Neural cell (in vitro differentiated cells): ENCODE measurements around the gene APOL6. TPM values are rescaled to one million over a fixed set of nuclear protein-coding genes. Genes with fewer than 3 reads are reported as not detected.

Experiments
- H2AFZ ChIP-seq: fragments of 200-600, 300-800 bp; sonication (generic), shearing (Covaris generic); 2 replicates; pipeline ENCODE4 v1.6.0; 2014; ENCODE audit warnings: low read depth, mild to moderate bottlenecking, antibody characterized with exemption, low read length, moderate library complexity
- H3F3A ChIP-seq: fragments of 200-600 bp; shearing (Covaris generic); 2 replicates; pipeline ENCODE4 v1.6.1; 2016; ENCODE audit warnings: mild to moderate bottlenecking, moderate library complexity, mixed read lengths, antibody characterized with exemption, low read length; ENCODE audit not compliant: insufficient read depth, poor library complexity, severe bottlenecking
- H3K27ac ChIP-seq: fragments of 200-600, 300-800 bp; sonication (generic), shearing (Covaris generic); 2 replicates; pipeline ENCODE4 v1.5.1; 2014; ENCODE audit warnings: mild to moderate bottlenecking, low read length, moderate library complexity
- H3K27me3 ChIP-seq: fragments of 300-800, 200-600 bp; sonication (generic), shearing (Covaris generic); 2 replicates; pipeline ENCODE4 v1.6.0; 2014; ENCODE audit warnings: mild to moderate bottlenecking, low read depth, low read length, moderate library complexity; ENCODE audit not compliant: insufficient read depth
- H3K36me3 ChIP-seq: fragments of 300-800, 200-600 bp; sonication (generic), shearing (Covaris generic); 2 replicates; pipeline ENCODE4 v1.5.1; 2014; ENCODE audit warnings: mild to moderate bottlenecking, antibody characterized with exemption, low read length, moderate library complexity; ENCODE audit not compliant: insufficient read depth
- H3K4me2 ChIP-seq: fragments of 300-800, 200-600 bp; sonication (generic), shearing (Covaris generic); 2 replicates; pipeline ENCODE4 v1.6.0; 2014; ENCODE audit warnings: mild to moderate bottlenecking, low read length
- H3K4me3 ChIP-seq: fragments of 300-800, 200-600 bp; sonication (generic), shearing (Covaris generic); 2 replicates; pipeline ENCODE4 v1.5.1; 2014; ENCODE audit warnings: mild to moderate bottlenecking, low read length, moderate library complexity
- H3K79me2 ChIP-seq: fragments of 200-600 bp; shearing (Covaris generic); replicated peaks from 2 replicates; pipeline ENCODE4 v1.6.0; 2014; ENCODE audit warnings: mild to moderate bottlenecking, low read length, moderate library complexity; ENCODE audit not compliant: insufficient read depth
- H3K9ac ChIP-seq: fragments of 300-800, 200-600 bp; sonication (generic), shearing (Covaris generic); 2 replicates; pipeline ENCODE4 v1.6.1; 2016; ENCODE audit warnings: mild to moderate bottlenecking, low read length, mixed read lengths
- H3K9me2 ChIP-seq: fragments of 200-600 bp; shearing (Covaris generic); 2 replicates; pipeline ENCODE4 v1.6.1; 2016; ENCODE audit warnings: mild to moderate bottlenecking, low read length, mixed read lengths; ENCODE audit not compliant: insufficient read depth
- H3K9me3 ChIP-seq: fragments of 200-600, 300-800 bp; sonication (generic), shearing (Covaris generic); 2 replicates; pipeline ENCODE4 v1.6.1; 2016; ENCODE audit warnings: mild to moderate bottlenecking, mixed run types, low read length, moderate library complexity, mixed read lengths
- H4K20me1 ChIP-seq: fragments of 200-600 bp; shearing (Covaris generic); 2 replicates; pipeline ENCODE4 v1.6.1; 2016; ENCODE audit warnings: mild to moderate bottlenecking, mixed run types; ENCODE audit not compliant: insufficient read depth
- EP300 ChIP-seq: fragments of 450-650 bp; conservative IDR thresholded peaks from 2 replicates; pipeline ENCODE4 v1.6.1; 2014; ENCODE audit warnings: antibody characterized with exemption, mild to moderate bottlenecking, moderate library complexity; ENCODE audit not compliant: poor library complexity, severe bottlenecking
- EZH2 ChIP-seq: fragments of 200-600, 300-800 bp; shearing (Covaris generic), sonication (generic); IDR thresholded peaks from 2 replicates; pipeline ENCODE4 v1.6.1; 2014; ENCODE audit warnings: antibody characterized with exemption, low read length, borderline replicate concordance, mild to moderate bottlenecking; ENCODE audit not compliant: insufficient read depth, poor library complexity, severe bottlenecking
- MXI1 ChIP-seq: fragments of 450-650 bp; conservative IDR thresholded peaks from 2 replicates; pipeline ENCODE4 v1.6.1; 2014; ENCODE audit warnings: antibody characterized with exemption, mild to moderate bottlenecking; ENCODE audit not compliant: poor library complexity, severe bottlenecking
- POLR2AphosphoS5 ChIP-seq: IDR thresholded peaks from 2 replicates; pipeline ENCODE4 v1.6.1; 2012
- RAD21 ChIP-seq: fragments of 450-650 bp; conservative IDR thresholded peaks from 2 replicates; pipeline ENCODE4 v1.6.1; 2014; ENCODE audit warnings: antibody characterized with exemption, mild to moderate bottlenecking, moderate library complexity
- SMC3 ChIP-seq: fragments of 450-650 bp; conservative IDR thresholded peaks from 2 replicates; pipeline ENCODE4 v1.6.1; 2014; ENCODE audit warnings: antibody characterized with exemption, mild to moderate bottlenecking, moderate library complexity; ENCODE audit not compliant: poor library complexity
- TAF1 ChIP-seq: IDR thresholded peaks from 2 replicates; pipeline ENCODE4 v1.6.1; 2012; ENCODE audit warnings: low read depth
- polyA plus RNA-seq: library from polyadenylated mRNA; depleted of rRNA; stranded (reverse); fragments of >200 nt; gene quantifications from 2 replicates; pipeline ENCODE4 v1.2.3, GENCODE V29; 2014
- TF ChIP-seq, protein P1 (sequence below): fragments of 450-650 bp; IDR thresholded peaks from 2 replicates; pipeline ENCODE4 v1.5.1; 2014; ENCODE audit warnings: antibody characterized with exemption, mild to moderate bottlenecking, moderate library complexity; ENCODE audit not compliant: poor library complexity, severe bottlenecking
- TF ChIP-seq, protein P2 (sequence below): IDR thresholded peaks from 2 replicates; pipeline ENCODE4 v1.6.1; 2012; ENCODE audit warnings: borderline replicate concordance

APOL6 gene
- polyA plus RNA-seq, 1 donor from 2014 or later = not detected

DNA sequence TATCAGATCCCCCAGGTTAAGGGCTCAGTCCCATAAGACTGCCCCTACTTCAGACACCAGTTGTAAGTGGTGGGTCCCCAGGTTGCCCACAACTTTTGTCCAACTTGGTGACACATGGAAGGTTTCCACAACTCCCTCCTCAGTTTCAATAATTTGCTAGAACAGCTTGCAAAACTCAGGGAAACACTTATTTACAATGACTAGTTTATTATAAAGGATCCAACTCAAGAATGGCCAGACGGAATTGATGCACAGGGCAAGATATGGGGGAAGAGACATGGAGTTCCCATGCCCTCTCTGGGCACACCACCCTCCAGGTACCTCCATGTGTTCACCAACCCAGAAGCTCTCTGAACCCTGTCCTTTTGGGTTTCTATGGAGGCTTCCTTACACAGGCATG, 5.6 kb downstream of the APOL6 start:
- no peak overlapping the region for H3K4me2 ChIP-seq
- H3K9ac ChIP-seq = no peak overlapping the region
- H2AFZ ChIP-seq = no peak overlapping the region
- no peaks in the 10 kb centered on the region for H3K9me3 ChIP-seq
- H4K20me1 ChIP-seq = no peaks in the 10 kb centered on the region
- H3K36me3 ChIP-seq = no peaks in the 10 kb centered on the region
- no peak overlapping the region for H3K4me3 ChIP-seq
- TF ChIP-seq, protein P1, sequence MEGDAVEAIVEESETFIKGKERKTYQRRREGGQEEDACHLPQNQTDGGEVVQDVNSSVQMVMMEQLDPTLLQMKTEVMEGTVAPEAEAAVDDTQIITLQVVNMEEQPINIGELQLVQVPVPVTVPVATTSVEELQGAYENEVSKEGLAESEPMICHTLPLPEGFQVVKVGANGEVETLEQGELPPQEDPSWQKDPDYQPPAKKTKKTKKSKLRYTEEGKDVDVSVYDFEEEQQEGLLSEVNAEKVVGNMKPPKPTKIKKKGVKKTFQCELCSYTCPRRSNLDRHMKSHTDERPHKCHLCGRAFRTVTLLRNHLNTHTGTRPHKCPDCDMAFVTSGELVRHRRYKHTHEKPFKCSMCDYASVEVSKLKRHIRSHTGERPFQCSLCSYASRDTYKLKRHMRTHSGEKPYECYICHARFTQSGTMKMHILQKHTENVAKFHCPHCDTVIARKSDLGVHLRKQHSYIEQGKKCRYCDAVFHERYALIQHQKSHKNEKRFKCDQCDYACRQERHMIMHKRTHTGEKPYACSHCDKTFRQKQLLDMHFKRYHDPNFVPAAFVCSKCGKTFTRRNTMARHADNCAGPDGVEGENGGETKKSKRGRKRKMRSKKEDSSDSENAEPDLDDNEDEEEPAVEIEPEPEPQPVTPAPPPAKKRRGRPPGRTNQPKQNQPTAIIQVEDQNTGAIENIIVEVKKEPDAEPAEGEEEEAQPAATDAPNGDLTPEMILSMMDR = no peak
- TF ChIP-seq SMC3 (no peak), EP300 (no peak), POLR2AphosphoS5 (no peak)
- H3K27me3 ChIP-seq = no peaks in the 10 kb centered on the region
- H3F3A ChIP-seq = no peaks in the 10 kb centered on the region
- H3K9me2 ChIP-seq = no peaks in the 10 kb centered on the region
- H3K27ac ChIP-seq = no peak overlapping the region
- no peaks in the 10 kb centered on the region for H3K79me2 ChIP-seq

DNA sequence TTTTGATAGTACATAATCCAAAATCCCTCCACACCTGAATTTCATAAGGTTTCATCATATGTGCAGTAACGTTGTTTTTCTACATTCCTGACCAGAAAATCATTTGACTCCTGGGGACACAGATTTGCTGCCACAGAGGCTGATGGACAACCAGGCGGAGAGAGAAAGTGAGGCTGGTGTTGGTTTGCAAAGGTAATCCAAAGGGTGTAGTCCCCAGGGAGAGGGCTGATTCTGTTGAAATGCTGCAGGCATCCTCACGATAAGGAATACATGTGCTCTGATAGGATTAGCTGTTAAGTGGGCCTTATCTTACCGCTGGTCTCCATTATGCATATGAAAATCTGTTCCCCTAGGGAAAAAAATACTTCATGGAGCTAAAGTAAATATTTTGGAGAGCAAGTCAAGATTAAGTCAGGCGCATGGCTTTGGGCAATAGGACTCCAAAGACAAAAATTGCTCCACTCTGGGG, 8.1 kb downstream of the APOL6 start:
- Histone ChIP-seq H3K36me3 (no peaks in the 10 kb centered on the region), H3K27me3 (no peaks in the 10 kb centered on the region), H3K9me3 (no peaks in the 10 kb centered on the region), H3F3A (no peaks in the 10 kb centered on the region), H3K27ac (no peak overlapping the region), H3K79me2 (no peaks in the 10 kb centered on the region), H2AFZ (no peak overlapping the region), H3K4me2 (no peak overlapping the region), H3K9ac (no peak overlapping the region), H3K4me3 (no peak overlapping the region), H4K20me1 (no peaks in the 10 kb centered on the region), H3K9me2 (no peaks in the 10 kb centered on the region)
- no peak for TF ChIP-seq POLR2AphosphoS5
- no peak for TF ChIP-seq EP300
- no peak for TF ChIP-seq RAD21
- no peak for TF ChIP-seq SMC3
- no peak for TF ChIP-seq TAF1
- TF ChIP-seq MXI1 = no peak
- no peak for TF ChIP-seq EZH2
- TF ChIP-seq, protein P1 = no peak
- TF ChIP-seq, protein P2, sequence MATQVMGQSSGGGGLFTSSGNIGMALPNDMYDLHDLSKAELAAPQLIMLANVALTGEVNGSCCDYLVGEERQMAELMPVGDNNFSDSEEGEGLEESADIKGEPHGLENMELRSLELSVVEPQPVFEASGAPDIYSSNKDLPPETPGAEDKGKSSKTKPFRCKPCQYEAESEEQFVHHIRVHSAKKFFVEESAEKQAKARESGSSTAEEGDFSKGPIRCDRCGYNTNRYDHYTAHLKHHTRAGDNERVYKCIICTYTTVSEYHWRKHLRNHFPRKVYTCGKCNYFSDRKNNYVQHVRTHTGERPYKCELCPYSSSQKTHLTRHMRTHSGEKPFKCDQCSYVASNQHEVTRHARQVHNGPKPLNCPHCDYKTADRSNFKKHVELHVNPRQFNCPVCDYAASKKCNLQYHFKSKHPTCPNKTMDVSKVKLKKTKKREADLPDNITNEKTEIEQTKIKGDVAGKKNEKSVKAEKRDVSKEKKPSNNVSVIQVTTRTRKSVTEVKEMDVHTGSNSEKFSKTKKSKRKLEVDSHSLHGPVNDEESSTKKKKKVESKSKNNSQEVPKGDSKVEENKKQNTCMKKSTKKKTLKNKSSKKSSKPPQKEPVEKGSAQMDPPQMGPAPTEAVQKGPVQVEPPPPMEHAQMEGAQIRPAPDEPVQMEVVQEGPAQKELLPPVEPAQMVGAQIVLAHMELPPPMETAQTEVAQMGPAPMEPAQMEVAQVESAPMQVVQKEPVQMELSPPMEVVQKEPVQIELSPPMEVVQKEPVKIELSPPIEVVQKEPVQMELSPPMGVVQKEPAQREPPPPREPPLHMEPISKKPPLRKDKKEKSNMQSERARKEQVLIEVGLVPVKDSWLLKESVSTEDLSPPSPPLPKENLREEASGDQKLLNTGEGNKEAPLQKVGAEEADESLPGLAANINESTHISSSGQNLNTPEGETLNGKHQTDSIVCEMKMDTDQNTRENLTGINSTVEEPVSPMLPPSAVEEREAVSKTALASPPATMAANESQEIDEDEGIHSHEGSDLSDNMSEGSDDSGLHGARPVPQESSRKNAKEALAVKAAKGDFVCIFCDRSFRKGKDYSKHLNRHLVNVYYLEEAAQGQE = no peak
